Activated effector memory CD4-positive, alpha-beta T cell treated with anti-CD3 and anti-CD28 coated beads, Interleukin-2, amount 50 U/mL, for 16 hours (primary cell): ENCODE measurements around the gene LPAR1.
"Not testable (repeated sequence)": the region's sequence is repeated elsewhere in the genome, so short reads cannot be mapped to it uniquely, and the experiment has no call there.

Experiments used
- DNase-seq: peaks from one replicate; pipeline ENCODE4 v3.0.0-alpha.2; 2020

Gene LPAR1

GRCh38 chr9:111038331-111039230, at the start of gene LPAR1:
Gene LPAR1, minus strand, starts transcription at chr9:111038470. Its CDS starts 66,353 bp downstream, at chr9:110972117.
- DNase-seq: no peak

- no peak for DNase-seq
Observed at GRCh38 chr9:111078391-111079038, 40.2 kb upstream of the LPAR1 start.

GRCh38 chr9:111076519-111076918, 38.2 kb upstream of the LPAR1 start:
- no peak for DNase-seq

- no peak for DNase-seq
Observed at GRCh38 chr9:111076042-111076441, 37.8 kb upstream of the LPAR1 start.

- DNase-seq: no peak
Observed at GRCh38 chr9:111074395-111074794, 36.1 kb upstream of the LPAR1 start.

- no peak for DNase-seq
Observed at GRCh38 chr9:111069183-111069582, 30.9 kb upstream of the LPAR1 start.

GRCh38 chr9:111068771-111069170, 30.5 kb upstream of the LPAR1 start:
- no peak for DNase-seq

GRCh38 chr9:111068383-111068730, 30.1 kb upstream of the LPAR1 start:
- no peak for DNase-seq

- no peak for DNase-seq
Observed at GRCh38 chr9:111066468-111066867, 28.2 kb upstream of the LPAR1 start.

- no peak for DNase-seq
Observed at GRCh38 chr9:111065414-111065813, 27.1 kb upstream of the LPAR1 start.

- DNase-seq: no peak
Observed at GRCh38 chr9:111064160-111064837, 26.0 kb upstream of the LPAR1 start.

GRCh38 chr9:111063332-111063731, 25.1 kb upstream of the LPAR1 start:
- DNase-seq: no peak

- no peak for DNase-seq
Observed at GRCh38 chr9:111058166-111058565, 19.9 kb upstream of the LPAR1 start.

GRCh38 chr9:111056538-111056937, 18.3 kb upstream of the LPAR1 start:
- no peak for DNase-seq

- no peak for DNase-seq
Observed at GRCh38 chr9:111052791-111053190, 14.5 kb upstream of the LPAR1 start.

GRCh38 chr9:111051400-111051799, 13.1 kb upstream of the LPAR1 start:
- no peak for DNase-seq

- DNase-seq: no peak
Observed at GRCh38 chr9:111050819-111051218, 12.5 kb upstream of the LPAR1 start.

- not testable (repeated sequence) for DNase-seq
Observed at GRCh38 chr9:111047287-111047686, 9.0 kb upstream of the LPAR1 start.

- no peak for DNase-seq
Observed at GRCh38 chr9:111041902-111042301, 3.6 kb upstream of the LPAR1 start.

GRCh38 chr9:111040494-111040893, 2.2 kb upstream of the LPAR1 start:
- no peak for DNase-seq

GRCh38 chr9:111039231-111039906, 1.1 kb upstream of the LPAR1 start:
- no peak for DNase-seq

GRCh38 chr9:111037708-111038330, 451 bp downstream of the LPAR1 start:
- DNase-seq: no peak

GRCh38 chr9:111037356-111037707, 938 bp downstream of the LPAR1 start:
- no peak for DNase-seq
